GM19463 (cell line): ENCODE results near the gene GREM1.

ENCODE experiments used
- ATAC-seq: cut with Tn5 transposase; IDR thresholded peaks from one replicate; pipeline ENCODE4 v1.9.1; 2021; ENCODE audit warnings: mild to moderate bottlenecking, moderate library complexity; ENCODE audit not compliant: unreplicated experiment

The GREM1 gene

GRCh38 chr15:32778391-32779176 is 60.8 kb downstream of the GREM1 start:
- no peak for ATAC-seq

- ATAC-seq = no peak
These were observed 64.0 kb downstream of the GREM1 start for GRCh38 chr15:32781781-32782180.

- no peak for ATAC-seq
These were observed 66.8 kb downstream of the GREM1 start for GRCh38 chr15:32784581-32784980.

- ATAC-seq = no peak
These were observed 69.1 kb downstream of the GREM1 start for GRCh38 chr15:32786906-32787305.

- ATAC-seq = no peak
These were observed 70.1 kb downstream of the GREM1 start for GRCh38 chr15:32787949-32788348.

- ATAC-seq = no peak
These were observed 72.7 kb downstream of the GREM1 start for GRCh38 chr15:32790352-32790999.

- no peak for ATAC-seq
These were observed 74.6 kb downstream of the GREM1 start for GRCh38 chr15:32792436-32792835.
